Measurements from ENCODE around the gene SV2B.

GRCh38 chr15:91142106-91142744 lies 42.2 kb downstream of the SV2B start:
- TF ChIP-seq CTCF (conservative IDR thresholded peaks at IDR 0.05): peak; percentile 86
- TF ChIP-seq ZFX (IDR thresholded peaks at IDR 0.05): no peak

Data from C4-2B (cell line).